Liver (tissue), 9 donors: ENCODE measurements around the gene FLT3LG. TPM values are rescaled to one million over a fixed set of nuclear protein-coding genes. Genes with fewer than 3 reads are reported as not detected.
A peak's percentile ranks its signal among the peaks of the same experiment; 100 is the strongest.

Source experiments
- DNase-seq: peaks from one replicate; pipeline ENCODE4 v3.0.0-alpha.2; 2017; ENCODE audit warnings: low spot score
- H3K27ac ChIP-seq, 2 donors: one replicate each; pipeline ENCODE4 v1.7.0; 2013; ENCODE audit warnings: inconsistent platforms in 2 of 2, low read length in 2 of 2, control low read depth in 1 of 2, low read depth in 1 of 2, mild to moderate bottlenecking in 1 of 2
- H3K27me3 ChIP-seq, 4 donors: one replicate each; pipeline versions ENCODE4 v1.6.1 to v1.7.0; 2013; ENCODE audit warnings: low read length in 3 of 4, inconsistent platforms in 1 of 4, mild to moderate bottlenecking in 1 of 4, moderate library complexity in 1 of 4; ENCODE audit not compliant: control insufficient read depth in 4 of 4, insufficient read depth in 4 of 4
- H3K36me3 ChIP-seq, 4 donors: one replicate each; pipeline versions ENCODE4 v1.6.1 to v1.7.0; 2013; ENCODE audit warnings: low read length in 3 of 4, mild to moderate bottlenecking in 3 of 4, low read depth in 1 of 4, moderate library complexity in 1 of 4; ENCODE audit not compliant: control insufficient read depth in 4 of 4, insufficient read depth in 3 of 4
- H3K4me1 ChIP-seq, 4 donors: one replicate each; pipeline versions ENCODE4 v1.6.1 to v1.7.0; 2013; ENCODE audit warnings: low read length in 3 of 4, mild to moderate bottlenecking in 3 of 4, moderate library complexity in 1 of 4; ENCODE audit not compliant: control insufficient read depth in 4 of 4, insufficient read depth in 4 of 4
- H3K4me3 ChIP-seq, 3 donors: one replicate each; pipeline versions ENCODE4 v1.6.1 to v1.7.0; 2013; ENCODE audit warnings: low read length in 3 of 3, control low read depth in 1 of 3, low read depth in 1 of 3, mild to moderate bottlenecking in 1 of 3
- H3K9ac ChIP-seq, 2 donors: one replicate each; pipeline ENCODE4 v1.7.0; 2013; ENCODE audit warnings: low read length in 2 of 2, mild to moderate bottlenecking in 2 of 2, moderate library complexity in 2 of 2, control low read depth in 1 of 2, low read depth in 1 of 2
- H3K9me3 ChIP-seq, 4 donors: one replicate each; pipeline versions ENCODE4 v1.6.1 to v1.7.0; 2013; ENCODE audit warnings: low read length in 3 of 4; ENCODE audit not compliant: control insufficient read depth in 4 of 4
- EGR1 ChIP-seq, 2 donors: IDR thresholded peaks; 2 replicates each; pipeline ENCODE4 v1.6.1; 2016 to 2018; ENCODE audit warnings: antibody characterized with exemption in 2 of 2, low read depth in 2 of 2
- FOXA1 ChIP-seq: IDR thresholded peaks from 2 replicates; pipeline ENCODE4 v1.6.1; 2016; ENCODE audit warnings: antibody characterized with exemption
- FOXA2 ChIP-seq: IDR thresholded peaks from 2 replicates; pipeline ENCODE4 v1.6.1; 2016; ENCODE audit warnings: antibody characterized with exemption
- HNF4A ChIP-seq, 2 donors: conservative IDR thresholded peaks; 2 replicates each; pipeline ENCODE4 v1.6.1; 2016; ENCODE audit warnings: antibody characterized with exemption in 2 of 2, mild to moderate bottlenecking in 2 of 2
- HNF4G ChIP-seq: IDR thresholded peaks from 2 replicates; pipeline ENCODE4 v1.6.1; 2016; ENCODE audit warnings: antibody characterized with exemption
- JUND ChIP-seq, 2 donors: IDR thresholded peaks; 2 replicates each; pipeline ENCODE4 v1.6.1; 2016; ENCODE audit warnings: antibody characterized with exemption in 2 of 2
- MAX ChIP-seq: IDR thresholded peaks from 2 replicates; pipeline ENCODE4 v1.6.1; 2016; ENCODE audit warnings: antibody characterized with exemption
- NR2F2 ChIP-seq: IDR thresholded peaks from 2 replicates; pipeline ENCODE4 v1.6.1; 2016; ENCODE audit warnings: antibody characterized with exemption
- RAD21 ChIP-seq, 2 donors: IDR thresholded peaks; 2 replicates each; pipeline ENCODE4 v1.6.1; 2016; ENCODE audit warnings: antibody characterized with exemption in 2 of 2, mild to moderate bottlenecking in 2 of 2
- REST ChIP-seq: IDR thresholded peaks from 2 replicates; pipeline ENCODE4 v1.6.1; 2016; ENCODE audit warnings: antibody characterized with exemption, mild to moderate bottlenecking
- RXRA ChIP-seq, 2 donors: IDR thresholded peaks; 2 replicates each; pipeline ENCODE4 v1.6.1; 2017 to 2018; ENCODE audit warnings: antibody characterized with exemption in 2 of 2, mild to moderate bottlenecking in 1 of 2
- SP1 ChIP-seq: IDR thresholded peaks from 2 replicates; pipeline ENCODE4 v1.6.1; 2018; ENCODE audit warnings: antibody characterized with exemption, mild to moderate bottlenecking
- TAF1 ChIP-seq: conservative IDR thresholded peaks from 2 replicates; pipeline ENCODE4 v1.6.1; 2016; ENCODE audit warnings: antibody characterized with exemption, mild to moderate bottlenecking
- YY1 ChIP-seq: IDR thresholded peaks from 2 replicates; pipeline ENCODE4 v1.6.1; 2016; ENCODE audit warnings: antibody characterized with exemption, mild to moderate bottlenecking
- WGBS: extraction: QIAGEN DNeasy Blood & Tissue Kit; methylation state at CpG from one replicate; pipeline ENCODE4 v1.1.7; 2013; 5-methylcytosine and 5-hydroxymethylcytosine counted together
- polyA plus RNA-seq, 2 donors: library from polyadenylated mRNA; stranded (reverse) in 1 of 2; unstranded in 1 of 2; fragments of 200-250 nt in 1 of 2; fragments of >200 nt in 1 of 2; fragmentation: Nextera tagmentation in 1 of 2; extraction: Ambion mirVana in 1 of 2; gene quantifications; one replicate each; pipeline versions ENCODE4 v1.2.1 to v1.2.3, GENCODE V29; 2013 to 2015
- total RNA-seq, 2 donors: library from RNA; depleted of rRNA; stranded (reverse); fragments of >200 nt; gene quantifications; one replicate each; pipeline ENCODE4 v1.2.3, GENCODE V29; 2014
- TF ChIP-seq, protein P1 (sequence below): IDR thresholded peaks from 2 replicates; pipeline ENCODE4 v1.6.1; 2016; ENCODE audit warnings: antibody characterized with exemption
- TF ChIP-seq, protein P2 (sequence below): fragments of 150-350 bp; IDR thresholded peaks from 2 replicates; pipeline ENCODE4 v1.5.1; 2017; ENCODE audit warnings: improper control_type of control experiment, low read depth, low read length; ENCODE audit not compliant: missing input control
- TF ChIP-seq, protein P3 (sequence below): IDR thresholded peaks from 2 replicates; pipeline ENCODE4 v1.6.1; 2016; ENCODE audit warnings: antibody characterized with exemption
- donor health status: healthy.
- donor health status: healthy.
- donor health status: healthy.
- donor health status: healthy.
- donor health status: healthy.

The FLT3LG gene
- total and polyA plus RNA-seq, 4 donors = 0.65 to 4.3 (median 2.2) TPM

DNA sequence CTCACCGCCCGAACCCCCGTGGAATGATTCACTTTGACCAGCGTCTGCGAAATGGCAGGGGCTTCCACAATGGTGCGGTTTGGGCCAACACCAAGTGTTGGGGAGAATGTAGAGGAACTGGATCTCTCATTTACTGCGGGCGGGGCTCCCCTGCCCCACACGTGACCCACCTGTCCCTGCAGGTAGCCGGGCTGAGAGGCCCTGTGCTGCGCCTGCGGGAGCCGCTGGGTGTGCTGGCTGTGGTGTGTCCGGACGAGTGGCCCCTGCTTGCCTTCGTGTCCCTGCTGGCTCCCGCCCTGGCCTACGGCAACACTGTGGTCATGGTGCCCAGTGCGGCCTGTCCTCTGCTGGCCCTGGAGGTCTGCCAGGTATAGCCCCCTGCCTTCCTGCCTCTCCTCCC, 5.8 kb upstream of the FLT3LG start:
- H3K27ac ChIP-seq = peak overlapping the region in 1 of 2 donors; percentile 60
- H3K27me3 ChIP-seq = no peaks in the 10 kb centered on the region
- WGBS = 95% methylated on average over 19 of the region's 19 CpGs
- no peaks in the 10 kb centered on the region for H3K4me1 ChIP-seq
- H3K9me3 ChIP-seq = no peaks in the 10 kb centered on the region
- H3K4me3 ChIP-seq = no peak overlapping the region
- no peak overlapping the region for H3K9ac ChIP-seq
- TF ChIP-seq FOXA1 (no peak), JUND (IDR thresholded peaks at IDR 0.05) (no peak), EGR1 (IDR thresholded peaks at IDR 0.05; ENCODE audit: low read depth in 2 of 2) (no peak), REST (no peak), RXRA (IDR thresholded peaks at IDR 0.05) (no peak), HNF4A (conservative IDR thresholded peaks at IDR 0.05) (no peak), SP1 (no peak), NR2F2 (no peak), MAX (no peak), FOXA2 (no peak), RAD21 (IDR thresholded peaks at IDR 0.05) (no peak), HNF4G (no peak)
- TF ChIP-seq, protein P1, sequence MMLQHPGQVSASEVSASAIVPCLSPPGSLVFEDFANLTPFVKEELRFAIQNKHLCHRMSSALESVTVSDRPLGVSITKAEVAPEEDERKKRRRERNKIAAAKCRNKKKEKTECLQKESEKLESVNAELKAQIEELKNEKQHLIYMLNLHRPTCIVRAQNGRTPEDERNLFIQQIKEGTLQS = no peak
- TF ChIP-seq, protein P2, sequence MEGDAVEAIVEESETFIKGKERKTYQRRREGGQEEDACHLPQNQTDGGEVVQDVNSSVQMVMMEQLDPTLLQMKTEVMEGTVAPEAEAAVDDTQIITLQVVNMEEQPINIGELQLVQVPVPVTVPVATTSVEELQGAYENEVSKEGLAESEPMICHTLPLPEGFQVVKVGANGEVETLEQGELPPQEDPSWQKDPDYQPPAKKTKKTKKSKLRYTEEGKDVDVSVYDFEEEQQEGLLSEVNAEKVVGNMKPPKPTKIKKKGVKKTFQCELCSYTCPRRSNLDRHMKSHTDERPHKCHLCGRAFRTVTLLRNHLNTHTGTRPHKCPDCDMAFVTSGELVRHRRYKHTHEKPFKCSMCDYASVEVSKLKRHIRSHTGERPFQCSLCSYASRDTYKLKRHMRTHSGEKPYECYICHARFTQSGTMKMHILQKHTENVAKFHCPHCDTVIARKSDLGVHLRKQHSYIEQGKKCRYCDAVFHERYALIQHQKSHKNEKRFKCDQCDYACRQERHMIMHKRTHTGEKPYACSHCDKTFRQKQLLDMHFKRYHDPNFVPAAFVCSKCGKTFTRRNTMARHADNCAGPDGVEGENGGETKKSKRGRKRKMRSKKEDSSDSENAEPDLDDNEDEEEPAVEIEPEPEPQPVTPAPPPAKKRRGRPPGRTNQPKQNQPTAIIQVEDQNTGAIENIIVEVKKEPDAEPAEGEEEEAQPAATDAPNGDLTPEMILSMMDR = no peak
- DNase-seq = no peak
- peaks cover 0 to 17% (median 3%) of the 10 kb centered on the region in 4 donors for H3K36me3 ChIP-seq

- Histone ChIP-seq H3K4me3 (no peak overlapping the region), H3K27ac (peak overlapping the region in 1 of 2 donors; percentile 60), H3K27me3 (no peaks in the 10 kb centered on the region), H3K9me3 (no peaks in the 10 kb centered on the region), H3K9ac (no peak overlapping the region), H3K4me1 (peaks cover 0 to 5% (median 4%) of the 10 kb centered on the region in 4 donors), H3K36me3 (peaks cover 0 to 17% (median 3%) of the 10 kb centered on the region in 4 donors)
- TF ChIP-seq YY1 = no peak
- TF ChIP-seq TAF1 = no peak
- no peak for TF ChIP-seq FOXA1
- TF ChIP-seq SP1 = no peak
- TF ChIP-seq REST = no peak
- TF ChIP-seq, protein P2 = no peak
- TF ChIP-seq RAD21 (IDR thresholded peaks at IDR 0.05) = no peak
- TF ChIP-seq JUND (IDR thresholded peaks at IDR 0.05) = no peak
- no peak for TF ChIP-seq NR2F2
- TF ChIP-seq EGR1 (IDR thresholded peaks at IDR 0.05; ENCODE audit: low read depth in 2 of 2) = no peak
- no peak for TF ChIP-seq HNF4G
- TF ChIP-seq RXRA (IDR thresholded peaks at IDR 0.05) = no peak
- TF ChIP-seq, protein P3, sequence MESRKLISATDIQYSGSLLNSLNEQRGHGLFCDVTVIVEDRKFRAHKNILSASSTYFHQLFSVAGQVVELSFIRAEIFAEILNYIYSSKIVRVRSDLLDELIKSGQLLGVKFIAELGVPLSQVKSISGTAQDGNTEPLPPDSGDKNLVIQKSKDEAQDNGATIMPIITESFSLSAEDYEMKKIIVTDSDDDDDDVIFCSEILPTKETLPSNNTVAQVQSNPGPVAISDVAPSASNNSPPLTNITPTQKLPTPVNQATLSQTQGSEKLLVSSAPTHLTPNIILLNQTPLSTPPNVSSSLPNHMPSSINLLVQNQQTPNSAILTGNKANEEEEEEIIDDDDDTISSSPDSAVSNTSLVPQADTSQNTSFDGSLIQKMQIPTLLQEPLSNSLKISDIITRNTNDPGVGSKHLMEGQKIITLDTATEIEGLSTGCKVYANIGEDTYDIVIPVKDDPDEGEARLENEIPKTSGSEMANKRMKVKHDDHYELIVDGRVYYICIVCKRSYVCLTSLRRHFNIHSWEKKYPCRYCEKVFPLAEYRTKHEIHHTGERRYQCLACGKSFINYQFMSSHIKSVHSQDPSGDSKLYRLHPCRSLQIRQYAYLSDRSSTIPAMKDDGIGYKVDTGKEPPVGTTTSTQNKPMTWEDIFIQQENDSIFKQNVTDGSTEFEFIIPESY = no peak
- no peak for DNase-seq
- 79% methylated on average over 15 of the region's 15 CpGs for WGBS
Observed at GRCh38 chr19:49468746-49469447, 5.1 kb upstream of the FLT3LG start.
